SK-N-SH (cell line): ENCODE data around the gene EGLN3.

ENCODE experiments used
- CHD2 ChIP-seq: fragments of 150-350 bp; IDR thresholded peaks from 2 replicates; pipeline ENCODE4 v1.6.1; 2018; ENCODE audit warnings: low read length; ENCODE audit not compliant: partially characterized antibody
- GATA2 ChIP-seq: sonication (generic); formaldehyde crosslinking; IDR thresholded peaks from 2 replicates; pipeline ENCODE4 v1.5.0; 2020; ENCODE audit warnings: mild to moderate bottlenecking, missing genetic modification reagents
- MAX ChIP-seq: IDR thresholded peaks from 2 replicates; pipeline ENCODE4 v1.4.0; 2012; ENCODE audit warnings: low read depth
- NFIC ChIP-seq: IDR thresholded peaks from 2 replicates; pipeline ENCODE4 v1.4.0; 2012; ENCODE audit warnings: borderline replicate concordance
- SMC3 ChIP-seq: IDR thresholded peaks from 2 replicates; pipeline ENCODE4 v1.6.1; 2012; ENCODE audit warnings: low read depth, low read length, improper control_type of control experiment
- TAF1 ChIP-seq: IDR thresholded peaks from 2 replicates; pipeline ENCODE4 v1.6.1; 2012; ENCODE audit warnings: low read depth, mild to moderate bottlenecking, low read length, moderate library complexity, borderline replicate concordance
- TF ChIP-seq, protein P1 (sequence below): fragments of 200-600 bp; sonication (generic); IDR thresholded peaks from 2 replicates; pipeline ENCODE4 v1.6.1; 2017; ENCODE audit warnings: antibody characterized with exemption, mild to moderate bottlenecking, moderate library complexity
- TF ChIP-seq, protein P2 (sequence below): fragments of 150-350 bp; IDR thresholded peaks from 2 replicates; pipeline ENCODE4 v1.6.1; 2016; ENCODE audit warnings: mild to moderate bottlenecking, low read depth, low read length

GRCh38 chr14:33945210-33946088 lies 5.4 kb downstream of the EGLN3 start:
- TF ChIP-seq, protein P1, sequence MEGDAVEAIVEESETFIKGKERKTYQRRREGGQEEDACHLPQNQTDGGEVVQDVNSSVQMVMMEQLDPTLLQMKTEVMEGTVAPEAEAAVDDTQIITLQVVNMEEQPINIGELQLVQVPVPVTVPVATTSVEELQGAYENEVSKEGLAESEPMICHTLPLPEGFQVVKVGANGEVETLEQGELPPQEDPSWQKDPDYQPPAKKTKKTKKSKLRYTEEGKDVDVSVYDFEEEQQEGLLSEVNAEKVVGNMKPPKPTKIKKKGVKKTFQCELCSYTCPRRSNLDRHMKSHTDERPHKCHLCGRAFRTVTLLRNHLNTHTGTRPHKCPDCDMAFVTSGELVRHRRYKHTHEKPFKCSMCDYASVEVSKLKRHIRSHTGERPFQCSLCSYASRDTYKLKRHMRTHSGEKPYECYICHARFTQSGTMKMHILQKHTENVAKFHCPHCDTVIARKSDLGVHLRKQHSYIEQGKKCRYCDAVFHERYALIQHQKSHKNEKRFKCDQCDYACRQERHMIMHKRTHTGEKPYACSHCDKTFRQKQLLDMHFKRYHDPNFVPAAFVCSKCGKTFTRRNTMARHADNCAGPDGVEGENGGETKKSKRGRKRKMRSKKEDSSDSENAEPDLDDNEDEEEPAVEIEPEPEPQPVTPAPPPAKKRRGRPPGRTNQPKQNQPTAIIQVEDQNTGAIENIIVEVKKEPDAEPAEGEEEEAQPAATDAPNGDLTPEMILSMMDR: no peak
- TF ChIP-seq, protein P2, sequence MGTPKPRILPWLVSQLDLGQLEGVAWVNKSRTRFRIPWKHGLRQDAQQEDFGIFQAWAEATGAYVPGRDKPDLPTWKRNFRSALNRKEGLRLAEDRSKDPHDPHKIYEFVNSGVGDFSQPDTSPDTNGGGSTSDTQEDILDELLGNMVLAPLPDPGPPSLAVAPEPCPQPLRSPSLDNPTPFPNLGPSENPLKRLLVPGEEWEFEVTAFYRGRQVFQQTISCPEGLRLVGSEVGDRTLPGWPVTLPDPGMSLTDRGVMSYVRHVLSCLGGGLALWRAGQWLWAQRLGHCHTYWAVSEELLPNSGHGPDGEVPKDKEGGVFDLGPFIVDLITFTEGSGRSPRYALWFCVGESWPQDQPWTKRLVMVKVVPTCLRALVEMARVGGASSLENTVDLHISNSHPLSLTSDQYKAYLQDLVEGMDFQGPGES: no peak
- TF ChIP-seq SMC3: no peak
- no peak for TF ChIP-seq GATA2 (CRISPR knock-in tag)
- TF ChIP-seq MAX: no peak
- no peak for TF ChIP-seq CHD2
- no peak for TF ChIP-seq TAF1
- no peak for TF ChIP-seq NFIC
